ENCODE measurements around the gene C1QTNF2.
A peak's percentile ranks its signal among the peaks of the same experiment; 100 is the strongest.
"Not testable (repeated sequence)": the region's sequence is repeated elsewhere in the genome, so short reads cannot be mapped to it uniquely, and the experiment has no call there.

C1QTNF2 gene

GRCh38 chr5:160370713-160371034, 248 bp upstream of the C1QTNF2 start:
- no peak for DNase-seq

GRCh38 chr5:160367885-160368284, 2.5 kb downstream of the C1QTNF2 start:
- DNase-seq = no peak

- no peak for DNase-seq
These were observed 3.2 kb downstream of the C1QTNF2 start for GRCh38 chr5:160367261-160367660.

GRCh38 chr5:160366230-160366629, 4.2 kb downstream of the C1QTNF2 start:
- DNase-seq = no peak

- DNase-seq = no peak
These were observed 6.6 kb downstream of the C1QTNF2 start for GRCh38 chr5:160363660-160364395.

DNA sequence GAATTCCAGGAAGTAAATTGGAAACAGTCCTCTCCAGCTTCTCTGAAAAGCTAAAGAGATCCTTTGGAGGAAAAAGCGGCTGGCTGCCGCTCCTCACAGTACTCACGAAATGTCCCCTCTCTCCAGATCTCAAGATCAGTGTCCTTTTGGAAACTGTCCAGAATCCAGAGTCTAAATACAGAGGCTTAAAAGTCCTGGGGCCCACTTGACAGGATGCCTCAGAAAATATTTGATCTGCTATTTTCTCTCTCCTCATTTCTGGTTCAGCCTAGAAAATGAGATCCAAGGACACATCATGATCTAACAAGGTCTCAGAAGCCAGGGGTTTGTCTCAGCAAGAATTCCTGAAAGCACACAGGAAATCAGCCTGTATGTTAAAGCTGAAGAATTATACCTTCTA, 7.2 kb downstream of the C1QTNF2 start:
- DNase-seq = no peak

DNA sequence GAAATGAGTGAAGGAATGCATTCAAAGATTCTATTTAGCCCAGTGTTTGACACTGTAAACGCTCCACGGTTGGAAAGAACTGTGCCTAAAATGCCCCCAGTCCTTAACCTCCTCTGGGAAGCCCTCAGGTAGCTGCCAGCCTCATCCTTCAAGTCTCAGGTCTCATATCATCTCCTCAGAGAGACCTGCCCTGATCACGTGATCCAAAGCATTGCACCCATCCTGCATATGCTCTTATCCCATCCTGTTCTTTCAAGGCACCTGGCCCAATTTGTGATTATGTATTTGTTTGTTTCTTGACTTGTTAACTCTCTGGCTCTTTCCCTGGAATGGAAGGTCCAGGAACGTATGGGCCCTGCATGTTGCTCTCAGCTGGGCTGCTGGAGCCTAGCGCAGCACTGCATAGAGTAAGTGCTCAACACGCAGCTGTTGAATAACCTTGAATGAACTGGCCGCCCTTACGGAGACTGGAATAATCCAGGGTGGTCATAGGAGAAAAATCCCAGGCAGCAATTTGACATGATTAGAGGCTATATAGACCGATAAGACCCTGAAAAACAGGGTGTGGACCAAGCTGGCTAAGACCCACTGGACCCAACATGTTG, 8.7 kb downstream of the C1QTNF2 start:
- no peak for DNase-seq

GRCh38 chr5:160360310-160360709, 10.1 kb downstream of the C1QTNF2 start:
- no peak for DNase-seq

DNA sequence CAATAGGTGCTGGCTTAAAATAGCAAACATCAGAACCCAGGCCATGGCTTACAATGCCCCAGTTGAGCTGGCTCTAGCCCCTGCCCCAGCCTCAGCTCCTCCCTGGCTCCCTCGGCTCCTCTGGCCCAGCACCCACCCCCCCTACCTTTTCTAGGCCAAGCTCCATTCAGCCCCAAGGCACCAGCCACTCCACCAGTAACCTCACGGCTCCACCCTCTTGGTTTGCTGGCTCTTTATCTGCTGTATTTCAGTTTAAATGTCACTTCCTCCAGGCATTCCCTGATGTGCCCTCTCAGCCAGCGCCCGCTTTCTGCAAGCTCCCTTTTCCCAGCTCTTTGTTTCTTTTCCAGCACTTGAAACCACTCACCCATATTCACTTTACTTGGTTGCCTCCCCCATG, 10.6 kb downstream of the C1QTNF2 start:
- no peak for DNase-seq

- no peak for DNase-seq
These were observed 11.2 kb downstream of the C1QTNF2 start for GRCh38 chr5:160359242-160359641.

- no peak for DNase-seq
These were observed 12.5 kb downstream of the C1QTNF2 start for GRCh38 chr5:160357861-160358411.

- DNase-seq = no peak
These were observed 13.0 kb downstream of the C1QTNF2 start for GRCh38 chr5:160357394-160357793.

- DNase-seq = no peak
These were observed 13.7 kb downstream of the C1QTNF2 start for GRCh38 chr5:160356550-160357347.

DNA sequence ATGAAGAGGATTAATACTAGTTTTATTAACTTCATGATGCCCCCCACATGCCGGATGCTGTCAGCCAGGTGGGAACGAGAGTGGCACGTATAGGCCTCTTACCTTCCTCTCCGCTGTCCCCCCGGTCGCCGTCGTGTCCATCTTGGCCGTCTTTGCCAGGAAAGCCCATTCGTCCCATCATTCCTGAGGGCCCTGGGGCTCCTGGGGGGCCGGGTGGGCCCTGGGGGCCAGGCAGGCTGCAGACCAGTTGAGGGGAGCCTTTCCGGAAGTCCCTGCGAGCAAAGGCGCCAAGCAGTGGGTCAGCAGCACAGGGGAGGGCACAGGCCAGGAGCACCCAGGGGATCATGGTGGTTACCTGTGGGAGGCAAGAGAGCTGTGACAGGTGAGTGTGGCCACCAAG, 15.8 kb downstream of the C1QTNF2 start:
- DNase-seq = no peak

DNA sequence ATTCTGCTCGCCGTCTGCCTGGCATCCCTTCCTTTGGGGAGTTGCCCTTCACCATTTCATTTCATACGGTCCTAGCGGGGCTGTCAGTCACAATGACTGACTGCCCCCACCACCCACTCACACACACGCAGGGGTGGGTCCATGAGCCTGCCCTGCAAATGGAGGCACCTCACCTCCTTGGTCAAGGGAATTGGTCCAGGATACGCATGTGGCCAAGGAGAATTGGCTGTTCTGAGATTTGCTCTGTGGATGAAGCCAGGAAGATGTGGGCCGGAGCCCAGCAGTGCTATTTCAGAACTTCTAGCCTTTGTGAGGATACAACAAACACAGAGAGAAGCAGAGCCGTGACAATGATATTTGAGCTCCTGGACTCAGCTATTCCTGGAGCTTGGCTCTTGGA, 17.0 kb downstream of the C1QTNF2 start:
- DNase-seq = no peak

GRCh38 chr5:160352308-160352707, 18.1 kb downstream of the C1QTNF2 start:
- DNase-seq = peak; percentile 31 to 59

DNA sequence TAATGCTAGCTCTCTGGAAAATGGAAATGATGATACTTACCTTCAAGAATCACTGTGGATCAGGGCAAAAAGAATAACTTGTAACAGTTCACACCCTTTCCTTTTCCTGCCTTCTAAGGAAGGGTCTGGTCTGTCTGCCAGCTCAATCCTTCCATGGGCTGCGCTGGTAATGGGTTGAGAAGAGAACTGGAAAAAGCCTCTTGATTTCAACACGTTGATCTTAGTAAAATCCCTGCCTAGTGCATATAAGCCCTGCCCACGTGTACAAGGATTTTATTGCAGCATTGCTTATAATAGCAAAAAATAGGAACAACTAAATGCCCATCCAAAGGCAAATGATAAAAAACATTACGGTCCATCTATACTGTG, 20.5 kb downstream of the C1QTNF2 start:
- DNase-seq = no peak

GRCh38 chr5:160349249-160349934, 21.0 kb downstream of the C1QTNF2 start:
- no peak for DNase-seq

DNA sequence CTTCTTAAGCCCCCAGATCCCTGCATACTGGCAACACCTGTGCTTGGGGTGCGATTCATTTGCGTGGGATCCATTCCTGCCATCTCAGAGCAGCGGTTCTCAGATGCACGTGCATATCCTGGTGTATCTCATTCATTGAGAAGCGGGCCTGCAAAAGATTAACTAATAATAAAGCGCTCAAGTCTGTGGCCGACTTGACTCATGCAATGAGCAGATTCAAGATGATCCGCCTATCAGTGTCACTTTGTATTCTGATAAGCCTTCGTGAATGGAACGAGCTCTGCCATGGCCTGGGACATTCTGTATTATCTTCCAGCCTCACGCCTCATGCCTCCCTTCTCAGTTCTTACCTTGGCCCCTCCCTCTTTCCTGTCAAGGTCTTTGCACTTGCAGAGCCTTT, 22.3 kb downstream of the C1QTNF2 start:
- no peak for DNase-seq

DNA sequence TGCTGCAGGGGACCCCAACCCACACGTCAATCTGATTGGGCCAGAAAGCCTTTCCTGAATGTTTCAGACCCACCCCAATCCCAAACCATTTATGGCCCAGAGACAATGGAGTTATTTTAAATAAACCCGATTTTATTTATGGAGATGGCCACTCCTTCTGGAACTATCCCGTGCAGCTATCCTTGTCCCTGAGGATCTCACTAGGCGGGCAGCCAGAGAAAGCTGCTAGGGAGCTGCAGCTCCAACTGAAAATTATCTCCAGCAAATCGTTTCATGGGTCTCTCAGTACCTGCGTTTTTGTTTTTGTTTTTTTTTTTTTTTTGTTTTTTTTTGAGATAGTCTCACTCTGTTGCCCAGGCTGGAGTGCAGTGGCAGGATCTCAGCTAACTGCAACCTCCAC, 23.0 kb downstream of the C1QTNF2 start:
- no peak for DNase-seq

DNA sequence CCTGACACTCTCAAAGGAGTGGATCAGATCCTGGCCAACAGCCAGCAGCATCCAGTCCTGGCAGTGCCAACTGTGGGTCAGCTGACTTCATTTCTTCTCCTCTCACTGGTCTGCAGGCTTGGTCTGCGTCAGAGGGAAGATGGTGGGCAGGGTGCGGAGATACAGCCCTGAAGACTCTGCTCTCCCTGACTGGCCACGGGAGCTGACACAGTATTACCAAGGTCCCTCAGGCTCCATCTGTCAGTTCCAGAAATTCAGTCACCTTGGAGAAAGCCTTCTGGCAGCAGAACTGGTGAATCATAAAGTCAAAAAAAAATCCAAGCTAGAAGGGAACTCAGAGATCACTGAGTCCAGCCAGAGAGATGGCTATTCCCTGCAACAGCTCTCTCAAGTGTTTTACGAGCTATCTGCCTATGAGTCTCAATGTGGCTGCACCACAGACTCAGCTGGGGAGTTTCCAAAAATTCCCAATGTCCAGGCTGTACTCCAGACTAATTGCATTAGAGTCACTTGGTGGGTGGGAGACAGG, 27.9 kb downstream of the C1QTNF2 start:
- no peak for DNase-seq

DNA sequence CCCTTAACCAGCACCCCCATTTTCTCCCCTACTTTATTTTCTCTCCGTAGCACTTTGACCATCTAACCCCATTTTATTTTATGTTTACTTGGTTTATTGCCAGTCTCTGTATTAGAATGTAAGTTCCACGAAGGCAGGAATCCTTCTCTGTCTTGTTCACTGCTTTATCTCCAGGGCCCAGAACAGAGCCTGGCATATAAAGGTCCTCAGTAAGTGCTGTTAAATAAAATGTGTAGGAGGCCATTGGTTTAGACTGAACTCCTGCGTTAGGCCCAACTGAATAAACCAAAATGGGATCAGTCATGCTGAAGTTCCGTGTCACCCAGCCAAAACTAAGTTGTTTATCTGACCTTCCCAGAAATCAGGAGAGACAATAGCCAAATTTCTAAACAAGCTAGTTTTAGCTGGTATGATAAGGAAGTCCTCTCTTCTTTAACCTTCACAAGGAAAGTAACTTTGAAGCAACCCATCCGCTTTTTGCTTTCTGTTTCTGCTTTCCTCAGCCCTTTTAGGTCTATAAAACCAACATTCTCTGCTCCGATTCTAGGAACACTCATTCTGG, 29.0 kb downstream of the C1QTNF2 start:
- no peak for DNase-seq

GRCh38 chr5:160340513-160340912, 29.9 kb downstream of the C1QTNF2 start:
- not testable (repeated sequence) for DNase-seq

Measured in NCI-H526 (cell line).